ENCODE data around the gene IQCM.

The IQCM gene

GRCh38 chr4:149784018-149784417, 31.6 kb downstream of the IQCM start (continued):
- TF ChIP-seq ZBTB49 (tag by site-specific recombination; IDR thresholded peaks at IDR 0.05; ENCODE audit: low read depth): no peak
- TF ChIP-seq ZBTB7A (tag by site-specific recombination; IDR thresholded peaks at IDR 0.05; ENCODE audit: low read depth): no peak
- no peak for TF ChIP-seq ZNF248 (tag by site-specific recombination; IDR thresholded peaks at IDR 0.05)
- no peak for TF ChIP-seq ZNF404 (tag by site-specific recombination; IDR thresholded peaks at IDR 0.05)
- TF ChIP-seq ZNF18 (tag by site-specific recombination; IDR thresholded peaks at IDR 0.05): no peak
- TF ChIP-seq BCL6B (tag by site-specific recombination; IDR thresholded peaks at IDR 0.05): no peak
- no peak for TF ChIP-seq ZNF660 (tag by site-specific recombination; IDR thresholded peaks at IDR 0.05)
- TF ChIP-seq ZNF155 (tag by site-specific recombination; IDR thresholded peaks at IDR 0.05): no peak

- no peak overlapping the region for H3K4me3 ChIP-seq (ENCODE audit: low read depth, low read length)
- H3K36me3 ChIP-seq (ENCODE audit: control insufficient read depth in 2 of 2, insufficient read depth in 1 of 2, low read length in 2 of 2): no peaks in the 10 kb centered on the region
- TF ChIP-seq ZNF776 (tag by site-specific recombination; IDR thresholded peaks at IDR 0.05; ENCODE audit: borderline replicate concordance) (no peak), ZNF544 (tag by site-specific recombination; IDR thresholded peaks at IDR 0.05) (no peak), PRDM4 (tag by site-specific recombination; IDR thresholded peaks at IDR 0.05) (no peak)
- H3K4me1 ChIP-seq (ENCODE audit: control insufficient read depth, insufficient read depth, low read length): no peaks in the 10 kb centered on the region
- ChIA-PET CTCF (no interaction called here), POLR2A (no interaction called here)
- H3K9me3 ChIP-seq (ENCODE audit: control insufficient read depth, insufficient read depth, low read depth, low read length): no peaks in the 10 kb centered on the region
- no peak overlapping the region for H3K27ac ChIP-seq (ENCODE audit: extremely low read depth, low read depth, low read length)
Observed at GRCh38 chr4:149781150-149781549, 34.5 kb downstream of the IQCM start.

- ChIA-PET CTCF (interaction anchor here (0.9 kb wide), 1 partner anchor 77 kb away, joined by 3 read pairs; no protein-coding TSS in a partner anchor), POLR2A (no interaction called here)
- Histone ChIP-seq H3K4me3 (ENCODE audit: low read depth, low read length) (no peak overlapping the region), H3K27ac (ENCODE audit: extremely low read depth, low read depth, low read length) (no peak overlapping the region), H3K36me3 (ENCODE audit: control insufficient read depth in 2 of 2, insufficient read depth in 1 of 2, low read length in 2 of 2) (no peaks in the 10 kb centered on the region), H3K9me3 (ENCODE audit: control insufficient read depth, insufficient read depth, low read depth, low read length) (no peaks in the 10 kb centered on the region), H3K4me1 (ENCODE audit: control insufficient read depth, insufficient read depth, low read length) (no peaks in the 10 kb centered on the region)
- TF ChIP-seq ZNF830 (tag by site-specific recombination; IDR thresholded peaks at IDR 0.05; ENCODE audit: low read depth) (no peak), ZNF146 (tag by site-specific recombination; IDR thresholded peaks at IDR 0.05) (no peak), ZNF544 (tag by site-specific recombination; IDR thresholded peaks at IDR 0.05) (no peak), SP3 (tag by site-specific recombination; IDR thresholded peaks at IDR 0.05) (no peak), ZNF670 (tag by site-specific recombination; IDR thresholded peaks at IDR 0.05; ENCODE audit: low read depth) (no peak), ZBTB44 (tag by site-specific recombination; IDR thresholded peaks at IDR 0.05) (no peak), ZNF629 (tag by site-specific recombination; IDR thresholded peaks at IDR 0.05) (no peak), ZSCAN16 (tag by site-specific recombination; IDR thresholded peaks at IDR 0.05) (no peak), HOXA7 (CRISPR knock-in tag; IDR thresholded peaks at IDR 0.05; ENCODE audit: borderline replicate concordance) (no peak), AEBP2 (tag by site-specific recombination; IDR thresholded peaks at IDR 0.05; ENCODE audit: borderline replicate concordance) (no peak), ZBTB17 (tag by site-specific recombination; IDR thresholded peaks at IDR 0.05) (no peak)
Observed at GRCh38 chr4:149768477-149768876, 47.2 kb downstream of the IQCM start.
